CD4-positive, CD25-positive, alpha-beta regulatory T cell (primary cell): ENCODE measurements around the gene LMNTD1. TPM values are rescaled to one million over a fixed set of nuclear protein-coding genes. Genes with fewer than 3 reads are reported as not detected.

Experiments used
- ATAC-seq, 2 donors: fragments of 150-1000 bp; cut with Tn5 transposase; one replicate each; pipeline ENCODE4 v1.10.0; 2021; ENCODE audit warnings: low read depth in 2 of 2, moderate number of reproducible peaks in 2 of 2, moderate library complexity in 1 of 2
- DNase-seq, 3 donors: peaks; one replicate each; pipeline versions ENCODE4 v3.0.0 to v3.0.0-alpha.2; 2012 to 2022; ENCODE audit warnings: mixed read lengths in 1 of 3
- H3K27ac ChIP-seq: one replicate; pipeline ENCODE4 v1.7.0; 2013; ENCODE audit warnings: mild to moderate bottlenecking, low read length; ENCODE audit not compliant: insufficient read depth, poor library complexity, severe bottlenecking
- H3K27me3 ChIP-seq: one replicate; pipeline ENCODE4 v1.7.0; 2013; ENCODE audit warnings: low read length; ENCODE audit not compliant: control insufficient read depth, insufficient read depth
- H3K36me3 ChIP-seq: one replicate; pipeline ENCODE4 v1.7.0; 2013; ENCODE audit warnings: mild to moderate bottlenecking, low read length, moderate library complexity; ENCODE audit not compliant: control insufficient read depth, insufficient read depth
- H3K4me1 ChIP-seq: 2 replicates; pipeline ENCODE4 v1.7.0; 2013; ENCODE audit warnings: mild to moderate bottlenecking, low read length; ENCODE audit not compliant: insufficient read depth, control insufficient read depth, poor library complexity, severe bottlenecking
- H3K4me3 ChIP-seq: one replicate; pipeline ENCODE4 v1.7.0; 2013; ENCODE audit warnings: low read depth, mild to moderate bottlenecking, low read length, moderate library complexity
- H3K9me3 ChIP-seq, 2 experiments: 1 replicate in 1 of 2; 2 replicates in 1 of 2; pipeline ENCODE4 v1.7.0; 2013; ENCODE audit warnings: low read length in 2 of 2, mild to moderate bottlenecking in 1 of 2, moderate library complexity in 1 of 2; ENCODE audit not compliant: control insufficient read depth in 2 of 2
- H3K27ac Mint-ChIP-seq, 3 donors: one replicate each; pipeline ENCODE4 v1.8.0; 2020 to 2022; ENCODE audit warnings: mild to moderate bottlenecking in 3 of 3, mixed read lengths in 3 of 3, moderate library complexity in 2 of 3
- H3K27me3 Mint-ChIP-seq: one replicate; pipeline ENCODE4 v1.8.0; 2022; ENCODE audit warnings: mild to moderate bottlenecking, mixed read lengths
- H3K36me3 Mint-ChIP-seq: one replicate; pipeline ENCODE4 v1.8.0; 2020; ENCODE audit warnings: mixed read lengths
- H3K4me1 Mint-ChIP-seq, 4 donors: one replicate each; pipeline ENCODE4 v1.8.0; 2020 to 2022; ENCODE audit warnings: mixed read lengths in 4 of 4, mild to moderate bottlenecking in 1 of 4
- H3K4me3 Mint-ChIP-seq, 4 donors: one replicate each; pipeline ENCODE4 v1.8.0; 2020 to 2022; ENCODE audit warnings: mild to moderate bottlenecking in 4 of 4, mixed read lengths in 4 of 4, moderate library complexity in 3 of 4
- H3K9me3 Mint-ChIP-seq, 7 donors: one replicate each; pipeline ENCODE4 v1.8.0; 2020 to 2022; ENCODE audit warnings: mixed read lengths in 7 of 7, mild to moderate bottlenecking in 3 of 7, moderate library complexity in 2 of 7
- polyA plus RNA-seq, 4 donors: library from polyadenylated mRNA; unstranded; fragments of 300-500 nt; fragmentation: Illumina TruSeq; gene quantifications; one replicate each; pipeline ENCODE4 v1.2.3, GENCODE V29; 2021
- total RNA-seq: library from RNA; stranded (reverse); gene quantifications from one replicate; pipeline ENCODE4 v1.2.3, GENCODE V29; 2022

LMNTD1 gene
- total and polyA plus RNA-seq, 5 donors from 2014 or later, result not detected

GRCh38 chr12:25480145-25480544, 72.9 kb downstream of the LMNTD1 start:
- DNase-seq, result no peak

GRCh38 chr12:25477217-25477616, 75.9 kb downstream of the LMNTD1 start:
- Mint-ChIP-seq H3K4me1 (no peaks in the 10 kb centered on the region), H3K9me3 (peaks cover 0 to 2% (median 0%) of the 10 kb centered on the region in 7 donors), H3K27ac (no peak overlapping the region), H3K27me3 (peaks cover 4% of the 10 kb centered on the region), H3K36me3 (no peaks in the 10 kb centered on the region), H3K4me3 (no peak overlapping the region)
- no peak for ATAC-seq
- Histone ChIP-seq H3K9me3 (no peaks in the 10 kb centered on the region), H3K36me3 (no peaks in the 10 kb centered on the region), H3K27me3 (no peaks in the 10 kb centered on the region), H3K27ac (no peak overlapping the region), H3K4me1 (no peaks in the 10 kb centered on the region), H3K4me3 (no peak overlapping the region)
- no peak for DNase-seq

More at GRCh38 chr12:25480145-25480544, 72.9 kb downstream of the LMNTD1 start:
- no peak overlapping the region for H3K4me3 ChIP-seq
- H3K27me3 Mint-ChIP-seq, result peaks cover 1% of the 10 kb centered on the region
- H3K36me3 Mint-ChIP-seq, result no peaks in the 10 kb centered on the region
- H3K27ac ChIP-seq, result no peak overlapping the region
- no peaks in the 10 kb centered on the region for H3K4me1 Mint-ChIP-seq
- no peaks in the 10 kb centered on the region for H3K4me1 ChIP-seq
- H3K9me3 ChIP-seq, result no peaks in the 10 kb centered on the region
- no peak overlapping the region for H3K4me3 Mint-ChIP-seq
- H3K27me3 ChIP-seq, result no peaks in the 10 kb centered on the region
- no peak overlapping the region for H3K27ac Mint-ChIP-seq
- H3K9me3 Mint-ChIP-seq, result peaks cover 0 to 2% (median 0%) of the 10 kb centered on the region in 7 donors
- H3K36me3 ChIP-seq, result no peaks in the 10 kb centered on the region
- no peak for ATAC-seq

GRCh38 chr12:25472453-25472852, 80.6 kb downstream of the LMNTD1 start:
- no peaks in the 10 kb centered on the region for H3K36me3 ChIP-seq
- Mint-ChIP-seq H3K27ac (no peak overlapping the region), H3K4me1 (no peaks in the 10 kb centered on the region), H3K36me3 (no peaks in the 10 kb centered on the region), H3K27me3 (peaks cover 4% of the 10 kb centered on the region), H3K4me3 (no peak overlapping the region), H3K9me3 (peaks cover 0 to 2% (median 0%) of the 10 kb centered on the region in 7 donors)
- H3K27ac ChIP-seq, result no peak overlapping the region
- no peaks in the 10 kb centered on the region for H3K27me3 ChIP-seq
- no peak for ATAC-seq
- no peak for DNase-seq
- H3K9me3 ChIP-seq, result no peaks in the 10 kb centered on the region
- no peaks in the 10 kb centered on the region for H3K4me1 ChIP-seq
- no peak overlapping the region for H3K4me3 ChIP-seq

- Mint-ChIP-seq H3K4me3 (no peak overlapping the region), H3K9me3 (peaks cover 0 to 5% (median 2%) of the 10 kb centered on the region in 7 donors), H3K4me1 (no peaks in the 10 kb centered on the region), H3K27ac (no peak overlapping the region), H3K27me3 (no peaks in the 10 kb centered on the region), H3K36me3 (no peaks in the 10 kb centered on the region)
- Histone ChIP-seq H3K4me1 (no peaks in the 10 kb centered on the region), H3K27me3 (no peaks in the 10 kb centered on the region), H3K36me3 (no peaks in the 10 kb centered on the region), H3K4me3 (no peak overlapping the region), H3K9me3 (no peaks in the 10 kb centered on the region), H3K27ac (no peak overlapping the region)
- no peak for ATAC-seq
- DNase-seq, result no peak
These were observed 83.2 kb downstream of the LMNTD1 start for GRCh38 chr12:25469861-25470260.

GRCh38 chr12:25469368-25469767, 83.7 kb downstream of the LMNTD1 start:
- ATAC-seq, result no peak
- Mint-ChIP-seq H3K27ac (no peak overlapping the region), H3K4me1 (no peaks in the 10 kb centered on the region), H3K9me3 (peaks cover 0 to 5% (median 2%) of the 10 kb centered on the region in 7 donors), H3K27me3 (no peaks in the 10 kb centered on the region), H3K4me3 (no peak overlapping the region), H3K36me3 (no peaks in the 10 kb centered on the region)
- Histone ChIP-seq H3K4me3 (no peak overlapping the region), H3K36me3 (no peaks in the 10 kb centered on the region), H3K9me3 (no peaks in the 10 kb centered on the region), H3K4me1 (no peaks in the 10 kb centered on the region), H3K27me3 (no peaks in the 10 kb centered on the region), H3K27ac (no peak overlapping the region)
- DNase-seq, result no peak

DNA sequence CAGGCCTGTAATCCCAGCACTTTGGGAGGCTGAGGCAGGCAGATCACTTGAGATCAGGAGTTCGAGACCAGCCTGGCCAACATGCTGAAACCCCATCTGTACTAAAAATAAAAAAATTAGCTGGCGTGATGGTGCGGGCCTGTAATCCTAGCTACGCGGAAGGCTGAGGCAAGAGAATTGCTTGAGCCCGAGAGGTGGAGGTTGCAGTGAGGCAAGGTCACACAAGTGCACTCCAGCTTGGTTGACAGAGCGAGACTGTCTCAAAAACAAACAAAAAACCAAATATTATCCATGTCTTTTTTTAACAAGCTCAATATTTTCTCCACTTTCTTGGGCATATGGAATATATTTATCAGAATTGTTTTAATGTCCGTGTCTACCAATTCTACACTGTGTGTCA, 89.6 kb downstream of the LMNTD1 start:
- Mint-ChIP-seq H3K9me3 (peaks cover 0 to 5% (median 0%) of the 10 kb centered on the region in 7 donors), H3K27me3 (no peaks in the 10 kb centered on the region), H3K4me1 (peaks cover 0 to 2% (median under 1%) of the 10 kb centered on the region in 4 donors), H3K36me3 (no peaks in the 10 kb centered on the region), H3K27ac (no peak overlapping the region), H3K4me3 (no peak overlapping the region)
- Histone ChIP-seq H3K27me3 (no peaks in the 10 kb centered on the region), H3K4me1 (no peaks in the 10 kb centered on the region), H3K27ac (no peak overlapping the region), H3K4me3 (no peak overlapping the region), H3K9me3 (no peaks in the 10 kb centered on the region), H3K36me3 (no peaks in the 10 kb centered on the region)
- no peak for ATAC-seq
- no peak for DNase-seq

GRCh38 chr12:25463005-25463404, 90.1 kb downstream of the LMNTD1 start:
- Mint-ChIP-seq H3K27me3 (no peaks in the 10 kb centered on the region), H3K36me3 (no peaks in the 10 kb centered on the region), H3K4me1 (peaks cover 0 to 2% (median under 1%) of the 10 kb centered on the region in 4 donors), H3K4me3 (no peak overlapping the region), H3K27ac (no peak overlapping the region), H3K9me3 (peaks cover 0 to 5% (median 0%) of the 10 kb centered on the region in 7 donors)
- no peak for DNase-seq
- Histone ChIP-seq H3K36me3 (no peaks in the 10 kb centered on the region), H3K27ac (no peak overlapping the region), H3K9me3 (no peaks in the 10 kb centered on the region), H3K4me3 (no peak overlapping the region), H3K27me3 (no peaks in the 10 kb centered on the region), H3K4me1 (no peaks in the 10 kb centered on the region)
- no peak for ATAC-seq

- Mint-ChIP-seq H3K27me3 (no peaks in the 10 kb centered on the region), H3K9me3 (peaks cover 0 to 4% (median 0%) of the 10 kb centered on the region in 7 donors), H3K36me3 (no peaks in the 10 kb centered on the region), H3K27ac (no peak overlapping the region), H3K4me3 (no peak overlapping the region), H3K4me1 (peaks cover 0 to 2% (median under 1%) of the 10 kb centered on the region in 4 donors)
- H3K36me3 ChIP-seq, result no peaks in the 10 kb centered on the region
- no peak overlapping the region for H3K4me3 ChIP-seq
- no peak overlapping the region for H3K27ac ChIP-seq
- no peak for DNase-seq
- H3K9me3 ChIP-seq, result no peaks in the 10 kb centered on the region
- no peak for ATAC-seq
- no peaks in the 10 kb centered on the region for H3K27me3 ChIP-seq
- no peaks in the 10 kb centered on the region for H3K4me1 ChIP-seq
These were observed 93.5 kb downstream of the LMNTD1 start for GRCh38 chr12:25459541-25459951.
